ENCODE results near the gene COA1. TPM values are rescaled to one million over a fixed set of nuclear protein-coding genes. Genes with fewer than 3 reads are reported as not detected.
"Not testable (repeated sequence)": the region's sequence is repeated elsewhere in the genome, so short reads cannot be mapped to it uniquely, and the experiment has no call there.

The COA1 gene
- total and polyA plus RNA-seq, 9 of the 15 experiments (the other 6 are each of a cell fraction or from before 2014, with no cell fraction given), result 98.9 to 463 (median 181) TPM

DNA sequence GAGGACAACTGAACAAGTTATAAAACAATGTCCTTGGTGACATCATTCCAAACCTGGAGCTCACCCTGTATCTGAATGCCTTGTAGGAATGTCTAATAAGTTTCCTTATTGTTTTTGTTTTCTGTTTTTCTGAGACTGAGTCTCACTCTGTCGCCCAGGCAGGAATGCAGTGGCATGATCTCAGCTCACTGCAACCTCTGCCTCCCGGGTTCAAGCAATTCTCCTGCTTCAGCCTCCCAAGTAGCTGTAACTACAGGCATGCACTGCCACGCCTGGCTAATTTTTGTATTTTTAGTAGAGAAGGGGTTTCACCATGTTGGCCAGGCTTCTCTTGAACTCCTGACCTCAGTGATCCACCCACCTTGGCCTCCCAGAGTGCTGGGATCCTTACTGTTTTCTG is 2.2 kb upstream of the COA1 start:
- H3K4me3 ChIP-seq; H3K27ac ChIP-seq (ENCODE audit: extremely low read depth, low read depth, low read length); FAIRE-seq; CTCF ChIA-PET (ENCODE audit: low intra/inter-chr PET ratio); H3K9ac ChIP-seq (ENCODE audit: insufficient read depth in 1 of 2, low read depth in 2 of 2, low read length in 2 of 2); H4K20me1 ChIP-seq (replicated peaks; ENCODE audit: control insufficient read depth, insufficient read depth, low read length); ATAC-seq; intact Hi-C loops (cut with micrococcal nuclease); BruUV-seq (replicated peaks); in situ Hi-C loops (cut with MboI); H3K36me3 ChIP-seq (ENCODE audit: control insufficient read depth, insufficient read depth, low read length); H3K9me1 ChIP-seq (ENCODE audit: control insufficient read depth, insufficient read depth, low read length); H3K27me3 ChIP-seq (ENCODE audit: control insufficient read depth in 2 of 2, insufficient read depth in 2 of 2, low read length in 2 of 2); H3K9me3 ChIP-seq (replicated peaks; ENCODE audit: control insufficient read depth, insufficient read depth, low read depth, low read length); TF ChIP-seq NR2C2 (CRISPR knock-in tag; IDR thresholded peaks at IDR 0.05): not testable (repeated sequence)
- DNase-seq (ENCODE audit: extremely low read depth in 1 of 4, low spot score in 3 of 4), result peak in 1 of 4 experiments; percentile 23
- Histone ChIP-seq H3K79me2 (ENCODE audit: control insufficient read depth, insufficient read depth, low read length) (peaks cover 38% of the 10 kb centered on the region), H3K4me2 (ENCODE audit: insufficient read depth, low read length) (peak overlapping the region; percentile 48), H2AFZ (ENCODE audit: low read depth, low read length) (peak overlapping the region; percentile 78), H3K4me1 (replicated peaks in 1 of 2; ENCODE audit: control insufficient read depth in 2 of 2, insufficient read depth in 2 of 2, low read length in 2 of 2) (peaks cover 9 to 24% of the 10 kb centered on the region in 2 experiments)
- 59% methylated on average over 3 of the region's 3 CpGs for WGBS (ENCODE audit: insufficient coverage, low coverage, missing lambda C conversion rate)
- TF ChIP-seq ATF7 (IDR thresholded peaks at IDR 0.05) (0 out of 2 replicates have a peak, but pooled peaks have one; percentile 17), NR2C2 (tag; IDR thresholded peaks at IDR 0.05) (0 out of 2 replicates have a peak, but pooled peaks have one; percentile 27)
- TF ChIP-seq, protein P1, sequence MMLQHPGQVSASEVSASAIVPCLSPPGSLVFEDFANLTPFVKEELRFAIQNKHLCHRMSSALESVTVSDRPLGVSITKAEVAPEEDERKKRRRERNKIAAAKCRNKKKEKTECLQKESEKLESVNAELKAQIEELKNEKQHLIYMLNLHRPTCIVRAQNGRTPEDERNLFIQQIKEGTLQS (IDR thresholded peaks at IDR 0.05), result peak; percentile 54
- TF ChIP-seq, protein P1 (CRISPR knock-in tag; conservative IDR thresholded peaks at IDR 0.05), result not testable (repeated sequence)
- POLR2A ChIA-PET, result interaction anchor here (0.6 to 4.8 kb wide), 3 partner anchors 19 to 40 kb away, joined by 3 to 32 read pairs (median 8); partner anchors contain the start of gene BLVRA
